ENCODE results near the gene GBX1. TPM values are rescaled to one million over a fixed set of nuclear protein-coding genes. Genes with fewer than 3 reads are reported as not detected.

Gene GBX1
- total and polyA plus RNA-seq, 2 donors (not counting 3 experiments of a cell fraction or from before 2014, with no cell fraction given) = not detected

- CTCF ChIA-PET = interaction anchor here (0.7 to 2.6 kb wide), 3 partner anchors 51 to 212 kb away, joined by 3 to 8 read pairs (median 6); no protein-coding TSS in a partner anchor
- no peak overlapping the region for H3K4me2 ChIP-seq (ENCODE audit: insufficient read depth, low read length)
- DNase-seq (ENCODE audit: low read depth, low spot score) = no peak
- no TSS peak for BruUV-seq (replicated peaks)
- H3K27ac ChIP-seq (ENCODE audit: insufficient read depth, low read depth, low read length) = no peak overlapping the region
- H3K36me3 ChIP-seq (ENCODE audit: control insufficient read depth in 2 of 2, extremely low read depth in 1 of 2, insufficient read depth in 2 of 2, low read length in 2 of 2) = no peaks in the 10 kb centered on the region
- H4K20me1 ChIP-seq (replicated peaks; ENCODE audit: control insufficient read depth, extremely low read depth, insufficient read depth, low read length) = no peaks in the 10 kb centered on the region
- H3K9me1 ChIP-seq (replicated peaks; ENCODE audit: control insufficient read depth, extremely low read depth, insufficient read depth, low read length) = no peaks in the 10 kb centered on the region
- POLR2A ChIA-PET = no interaction called here
- no peak for TF ChIP-seq JUN (IDR thresholded peaks at IDR 0.05; ENCODE audit: borderline replicate concordance, insufficient read depth, insufficient read length, low read depth)
- no peak for TF ChIP-seq GATA2 (IDR thresholded peaks at IDR 0.05; ENCODE audit: insufficient read depth, insufficient read length, low read depth, low read length)
- TF ChIP-seq FOS (IDR thresholded peaks at IDR 0.05; ENCODE audit: borderline replicate concordance, insufficient read depth, low read length) = no peak
- no peak for TF ChIP-seq MAX (IDR thresholded peaks at IDR 0.05; ENCODE audit: insufficient read depth, insufficient read length)
- TF ChIP-seq CTCF (IDR thresholded peaks at IDR 0.05; ENCODE audit: extremely low read depth in 1 of 2, insufficient read depth in 1 of 2, low read depth in 1 of 2, low read length in 2 of 2) = no peak
- no peak for TF ChIP-seq EZH2 (IDR thresholded peaks at IDR 0.05; ENCODE audit: borderline replicate concordance, low read depth, low read length, severe bottlenecking)
- no peak for TF ChIP-seq POLR2A (IDR thresholded peaks at IDR 0.05; ENCODE audit: low read depth, low read length)
- TF ChIP-seq MYC (IDR thresholded peaks at IDR 0.05; ENCODE audit: low read depth, low read length) = no peak
- TF ChIP-seq POLR2AphosphoS5 (IDR thresholded peaks at IDR 0.05; ENCODE audit: insufficient read depth, low read depth, low read length) = no peak
- H2AFZ ChIP-seq (ENCODE audit: low read depth, low read length) = no peak overlapping the region
- H3K27me3 ChIP-seq (ENCODE audit: control insufficient read depth in 2 of 2, insufficient read depth in 2 of 2, low read length in 2 of 2) = peaks cover 4 to 12% of the 10 kb centered on the region in 2 experiments
- dilution Hi-C loops (cut with MboI; ENCODE audit: extremely low pct_ligation_motif_present, low sequenced_read_pairs) (no loop called here), intact Hi-C loops (cut with micrococcal nuclease) (no loop called here)
- H3K9me3 ChIP-seq (replicated peaks; ENCODE audit: control insufficient read depth, insufficient read depth, low read length) = no peaks in the 10 kb centered on the region
- no peaks in the 10 kb centered on the region for H3K4me1 ChIP-seq (ENCODE audit: control insufficient read depth, extremely low read depth, insufficient read depth, low read length)
- no peak for FAIRE-seq
- no peak overlapping the region for H3K9ac ChIP-seq (replicated peaks; ENCODE audit: extremely low read depth, insufficient read depth, low read length)
- H3K79me2 ChIP-seq (ENCODE audit: control insufficient read depth, insufficient read depth, low read length) = no peaks in the 10 kb centered on the region
- H3K4me3 ChIP-seq (replicated peaks in 1 of 3; ENCODE audit: insufficient read depth in 1 of 3, low read depth in 1 of 3, low read length in 3 of 3) = no peak overlapping the region
These were observed 7.7 kb upstream of the GBX1 start for GRCh38 chr7:151175047-151175792.

Data from endothelial cell of umbilical vein (primary cell).